KMS-11 (cell line): ENCODE data around the gene BMP6.

Source experiments
- H2AFZ ChIP-seq: fragments of 200-600 bp; sonication (generic); 2 replicates; pipeline ENCODE4 v1.6.1; 2016; ENCODE audit warnings: antibody characterized with exemption, mixed run types, low read depth
- H3K27ac ChIP-seq: fragments of 200-600 bp; sonication (generic); 2 replicates; pipeline ENCODE4 v1.6.1; 2016; ENCODE audit warnings: mild to moderate bottlenecking, mixed run types
- H3K27me3 ChIP-seq: fragments of 200-600 bp; sonication (generic); 2 replicates; pipeline ENCODE4 v1.6.1; 2017; ENCODE audit warnings: mild to moderate bottlenecking, low read depth, mixed run types, moderate library complexity; ENCODE audit not compliant: insufficient read depth
- H3K36me3 ChIP-seq: fragments of 200-600 bp; sonication (generic); 2 replicates; pipeline ENCODE4 v1.6.1; 2017; ENCODE audit warnings: mild to moderate bottlenecking, mixed run types; ENCODE audit not compliant: insufficient read depth
- H3K4me1 ChIP-seq: fragments of 200-600 bp; sonication (generic); 2 replicates; pipeline ENCODE4 v1.6.1; 2016; ENCODE audit warnings: mild to moderate bottlenecking, low read depth, mixed run types; ENCODE audit not compliant: poor library complexity, severe bottlenecking
- H3K4me2 ChIP-seq: fragments of 200-600 bp; sonication (generic); 2 replicates; pipeline ENCODE4 v1.7.0; 2016; ENCODE audit warnings: mild to moderate bottlenecking, mixed run types
- H3K4me3 ChIP-seq: fragments of 200-600 bp; sonication (generic); IDR thresholded peaks from 2 replicates; pipeline ENCODE4 v1.6.1; 2017; ENCODE audit warnings: low read depth, low read length, mixed read lengths; ENCODE audit not compliant: insufficient read depth
- H3K79me2 ChIP-seq: fragments of 200-600 bp; sonication (generic); 2 replicates; pipeline ENCODE4 v1.6.1; 2016; ENCODE audit warnings: low read depth, mixed run types; ENCODE audit not compliant: insufficient read depth
- H3K9ac ChIP-seq: fragments of 200-600 bp; sonication (generic); 2 replicates; pipeline ENCODE4 v1.6.1; 2016; ENCODE audit warnings: mild to moderate bottlenecking, mixed run types
- H4K20me1 ChIP-seq: fragments of 200-600 bp; sonication (generic); 2 replicates; pipeline ENCODE4 v1.6.1; 2016; ENCODE audit warnings: mild to moderate bottlenecking, mixed run types; ENCODE audit not compliant: insufficient read depth
- TF ChIP-seq, protein P1 (sequence below): fragments of 200-600 bp; sonication (generic); conservative IDR thresholded peaks from 2 replicates; pipeline ENCODE4 v1.6.1; 2017; ENCODE audit warnings: low read depth, mild to moderate bottlenecking, antibody characterized with exemption, low read length, moderate library complexity, mixed read lengths

The BMP6 gene

DNA sequence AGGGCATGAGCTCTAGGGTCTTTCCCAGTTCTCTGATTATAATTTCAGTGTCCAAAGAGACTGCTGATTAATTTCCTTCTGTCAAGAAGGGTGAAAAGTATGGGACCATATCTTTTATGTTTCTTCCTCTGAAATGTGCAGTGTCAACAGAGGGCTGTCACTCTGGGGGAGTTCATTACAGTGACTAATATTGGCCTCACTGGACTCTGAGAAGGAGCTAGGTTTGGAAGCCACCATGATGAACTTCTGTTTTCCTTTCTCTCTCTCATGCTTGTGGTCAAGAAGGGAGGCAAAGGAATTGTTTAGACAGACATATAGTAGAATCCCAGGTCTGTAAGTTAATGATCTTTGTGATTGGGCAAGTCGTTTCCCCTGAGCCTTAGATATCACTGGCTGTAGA lies 41.8 kb upstream of the BMP6 start:
- no peak overlapping the region for H3K27ac ChIP-seq
- TF ChIP-seq, protein P1, sequence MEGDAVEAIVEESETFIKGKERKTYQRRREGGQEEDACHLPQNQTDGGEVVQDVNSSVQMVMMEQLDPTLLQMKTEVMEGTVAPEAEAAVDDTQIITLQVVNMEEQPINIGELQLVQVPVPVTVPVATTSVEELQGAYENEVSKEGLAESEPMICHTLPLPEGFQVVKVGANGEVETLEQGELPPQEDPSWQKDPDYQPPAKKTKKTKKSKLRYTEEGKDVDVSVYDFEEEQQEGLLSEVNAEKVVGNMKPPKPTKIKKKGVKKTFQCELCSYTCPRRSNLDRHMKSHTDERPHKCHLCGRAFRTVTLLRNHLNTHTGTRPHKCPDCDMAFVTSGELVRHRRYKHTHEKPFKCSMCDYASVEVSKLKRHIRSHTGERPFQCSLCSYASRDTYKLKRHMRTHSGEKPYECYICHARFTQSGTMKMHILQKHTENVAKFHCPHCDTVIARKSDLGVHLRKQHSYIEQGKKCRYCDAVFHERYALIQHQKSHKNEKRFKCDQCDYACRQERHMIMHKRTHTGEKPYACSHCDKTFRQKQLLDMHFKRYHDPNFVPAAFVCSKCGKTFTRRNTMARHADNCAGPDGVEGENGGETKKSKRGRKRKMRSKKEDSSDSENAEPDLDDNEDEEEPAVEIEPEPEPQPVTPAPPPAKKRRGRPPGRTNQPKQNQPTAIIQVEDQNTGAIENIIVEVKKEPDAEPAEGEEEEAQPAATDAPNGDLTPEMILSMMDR = no peak
- H3K4me3 ChIP-seq = no peak overlapping the region
- H3K4me1 ChIP-seq = no peaks in the 10 kb centered on the region
- no peaks in the 10 kb centered on the region for H3K27me3 ChIP-seq
- no peak overlapping the region for H3K9ac ChIP-seq
- H3K36me3 ChIP-seq = no peaks in the 10 kb centered on the region
- no peaks in the 10 kb centered on the region for H3K79me2 ChIP-seq
- H2AFZ ChIP-seq = no peak overlapping the region
- no peak overlapping the region for H3K4me2 ChIP-seq
- H4K20me1 ChIP-seq = no peaks in the 10 kb centered on the region

DNA sequence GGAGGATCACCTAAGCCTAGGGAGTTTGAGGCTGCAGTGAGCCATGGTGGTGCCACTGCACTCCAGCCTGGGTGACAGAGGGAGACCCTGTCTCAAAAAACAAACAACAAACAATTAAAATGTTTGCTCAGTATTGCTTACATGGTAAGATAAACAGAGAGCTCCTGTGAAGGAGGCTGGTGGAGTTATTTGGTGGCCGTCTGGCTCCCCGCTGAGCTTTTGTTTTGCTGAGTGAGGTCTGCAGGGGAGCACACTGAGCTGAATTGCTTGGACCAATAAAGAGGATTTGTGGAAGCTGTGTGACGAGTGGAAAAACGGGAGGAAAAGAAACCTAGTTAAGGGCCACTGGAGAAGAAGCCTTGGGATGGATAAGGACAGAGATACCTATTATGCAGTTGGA lies 41.1 kb upstream of the BMP6 start:
- H3K4me2 ChIP-seq = no peak overlapping the region
- H3K9ac ChIP-seq = no peak overlapping the region
- no peaks in the 10 kb centered on the region for H3K27me3 ChIP-seq
- H3K27ac ChIP-seq = no peak overlapping the region
- TF ChIP-seq, protein P1 = no peak
- no peak overlapping the region for H3K4me3 ChIP-seq
- no peaks in the 10 kb centered on the region for H3K79me2 ChIP-seq
- H3K4me1 ChIP-seq = peaks cover 7% of the 10 kb centered on the region
- no peaks in the 10 kb centered on the region for H4K20me1 ChIP-seq
- no peak overlapping the region for H2AFZ ChIP-seq
- H3K36me3 ChIP-seq = no peaks in the 10 kb centered on the region

DNA sequence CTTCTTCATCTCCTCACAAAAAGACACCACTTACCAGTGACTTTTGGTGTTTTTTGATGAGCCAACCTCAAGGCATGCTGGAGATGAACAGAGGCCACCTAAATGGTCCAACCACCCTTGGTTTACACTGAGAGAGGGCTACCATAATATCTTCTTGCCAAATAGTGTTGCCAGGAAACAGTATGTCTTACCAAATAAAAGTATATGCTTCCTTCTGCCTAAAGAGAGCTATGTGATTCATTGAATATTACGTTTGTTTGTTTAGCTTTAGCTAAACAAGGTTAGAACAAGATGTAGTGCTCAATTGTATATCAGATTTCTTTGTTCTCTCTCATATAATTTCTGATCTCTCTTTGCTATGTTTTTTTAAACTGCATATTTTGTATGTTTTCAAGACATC lies 40.6 kb upstream of the BMP6 start:
- no peaks in the 10 kb centered on the region for H3K36me3 ChIP-seq
- H3K79me2 ChIP-seq = no peaks in the 10 kb centered on the region
- no peaks in the 10 kb centered on the region for H4K20me1 ChIP-seq
- H2AFZ ChIP-seq = no peak overlapping the region
- no peak overlapping the region for H3K4me3 ChIP-seq
- no peak overlapping the region for H3K9ac ChIP-seq
- H3K27me3 ChIP-seq = no peaks in the 10 kb centered on the region
- H3K27ac ChIP-seq = no peak overlapping the region
- no peak overlapping the region for H3K4me2 ChIP-seq
- TF ChIP-seq, protein P1 = no peak
- H3K4me1 ChIP-seq = peaks cover 11% of the 10 kb centered on the region

DNA sequence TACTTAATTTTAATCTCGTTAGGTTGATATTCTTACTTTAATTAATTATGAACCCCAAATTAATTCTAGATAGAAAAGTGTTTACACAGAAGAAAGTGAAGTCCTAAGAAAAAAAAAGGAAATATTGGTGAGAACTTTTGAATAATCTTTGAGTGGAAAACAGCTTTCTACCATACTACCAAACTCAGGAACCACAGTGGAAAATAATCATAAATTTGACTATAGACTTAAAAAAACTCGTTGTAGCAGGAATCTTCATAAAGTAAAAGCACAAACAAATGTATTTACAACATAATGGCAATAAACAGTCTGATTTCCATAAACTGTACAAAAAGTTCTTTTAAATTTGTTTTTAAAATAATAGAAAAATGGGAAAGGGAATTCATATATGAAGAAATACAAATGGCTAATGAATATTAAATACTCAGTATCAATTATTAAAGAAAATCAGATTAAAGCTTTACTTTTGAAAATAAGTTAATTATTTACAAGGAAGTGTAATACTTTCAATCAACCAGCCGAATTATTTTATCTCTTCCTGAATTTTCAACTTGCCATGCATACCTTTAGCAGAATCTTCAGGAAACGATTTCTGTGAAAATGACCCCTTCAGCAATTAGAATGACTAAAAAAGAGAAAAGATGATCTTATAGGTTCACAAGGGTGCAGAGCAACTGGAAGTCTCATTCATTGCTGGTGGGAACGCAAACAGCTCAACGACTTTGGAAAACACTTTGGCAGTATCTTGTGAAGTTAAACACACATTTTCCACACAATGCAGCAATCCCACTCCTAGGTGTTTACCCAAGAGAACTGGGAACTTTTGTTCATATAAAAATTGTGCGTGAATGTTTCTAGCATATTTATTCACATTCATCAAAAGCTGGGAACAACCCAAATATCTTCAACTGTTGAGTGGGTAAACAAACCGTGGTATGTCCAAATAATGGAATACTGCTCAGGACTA lies 38.5 kb upstream of the BMP6 start:
- TF ChIP-seq, protein P1 = no peak
- no peak overlapping the region for H3K27ac ChIP-seq
- H3K36me3 ChIP-seq = no peaks in the 10 kb centered on the region
- no peak overlapping the region for H3K9ac ChIP-seq
- no peaks in the 10 kb centered on the region for H4K20me1 ChIP-seq
- no peak overlapping the region for H3K4me2 ChIP-seq
- no peaks in the 10 kb centered on the region for H3K79me2 ChIP-seq
- H3K27me3 ChIP-seq = no peaks in the 10 kb centered on the region
- H3K4me1 ChIP-seq = peaks cover 18% of the 10 kb centered on the region
- no peak overlapping the region for H2AFZ ChIP-seq
- no peak overlapping the region for H3K4me3 ChIP-seq
